Measurements from ENCODE around the gene SYTL1.

DNA sequence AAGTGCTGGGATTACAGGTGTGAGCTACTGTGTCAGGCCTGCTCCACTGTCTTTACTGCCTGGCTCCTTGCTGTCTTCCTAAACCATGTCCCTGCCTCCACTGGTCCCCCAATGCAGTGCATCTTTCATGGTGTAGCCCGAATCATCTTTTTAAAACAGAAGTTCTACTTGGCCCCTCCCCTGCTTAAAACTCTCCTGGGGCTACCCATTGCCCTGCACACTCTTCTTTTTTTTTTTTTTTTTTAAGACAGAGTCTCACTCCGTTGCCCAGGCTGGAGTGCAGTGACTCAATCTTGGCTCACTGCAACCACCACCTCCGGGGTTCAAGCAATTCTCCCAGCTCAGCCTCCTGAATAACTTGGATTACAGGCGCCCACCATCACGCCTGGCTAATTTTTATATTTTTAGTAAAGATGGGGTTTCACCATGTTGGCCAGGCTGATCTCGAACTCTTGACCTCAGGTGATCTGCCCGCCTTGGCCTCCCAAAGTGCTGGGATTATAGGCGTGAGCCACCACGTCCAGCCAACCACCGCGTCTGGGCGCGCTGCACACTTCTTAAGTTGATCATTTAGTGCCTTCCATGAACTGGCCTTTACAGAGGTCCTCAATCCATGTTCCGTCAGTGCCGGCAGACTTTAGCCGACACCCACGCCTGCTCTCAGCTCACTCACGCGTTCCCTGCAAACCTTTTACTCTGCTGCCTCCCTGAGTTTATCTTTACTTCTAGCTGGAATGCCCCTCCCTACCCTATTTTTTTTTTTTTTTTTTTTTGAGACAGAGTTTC is 30.4 kb downstream of the SYTL1 start:
- TF ChIP-seq CTCF (IDR thresholded peaks at IDR 0.05) (no peak), POLR2A (IDR thresholded peaks at IDR 0.05) (no peak)

All from adrenal gland (tissue), 5 donors.